CD1c-positive myeloid dendritic cell (primary cell): Measurements from ENCODE around the gene FBXL5.

ENCODE experiments used
- DNase-seq: peaks from one replicate; pipeline ENCODE4 v3.0.0-alpha.2; 2016; ENCODE audit errors: extremely low spot score

Gene FBXL5

DNA sequence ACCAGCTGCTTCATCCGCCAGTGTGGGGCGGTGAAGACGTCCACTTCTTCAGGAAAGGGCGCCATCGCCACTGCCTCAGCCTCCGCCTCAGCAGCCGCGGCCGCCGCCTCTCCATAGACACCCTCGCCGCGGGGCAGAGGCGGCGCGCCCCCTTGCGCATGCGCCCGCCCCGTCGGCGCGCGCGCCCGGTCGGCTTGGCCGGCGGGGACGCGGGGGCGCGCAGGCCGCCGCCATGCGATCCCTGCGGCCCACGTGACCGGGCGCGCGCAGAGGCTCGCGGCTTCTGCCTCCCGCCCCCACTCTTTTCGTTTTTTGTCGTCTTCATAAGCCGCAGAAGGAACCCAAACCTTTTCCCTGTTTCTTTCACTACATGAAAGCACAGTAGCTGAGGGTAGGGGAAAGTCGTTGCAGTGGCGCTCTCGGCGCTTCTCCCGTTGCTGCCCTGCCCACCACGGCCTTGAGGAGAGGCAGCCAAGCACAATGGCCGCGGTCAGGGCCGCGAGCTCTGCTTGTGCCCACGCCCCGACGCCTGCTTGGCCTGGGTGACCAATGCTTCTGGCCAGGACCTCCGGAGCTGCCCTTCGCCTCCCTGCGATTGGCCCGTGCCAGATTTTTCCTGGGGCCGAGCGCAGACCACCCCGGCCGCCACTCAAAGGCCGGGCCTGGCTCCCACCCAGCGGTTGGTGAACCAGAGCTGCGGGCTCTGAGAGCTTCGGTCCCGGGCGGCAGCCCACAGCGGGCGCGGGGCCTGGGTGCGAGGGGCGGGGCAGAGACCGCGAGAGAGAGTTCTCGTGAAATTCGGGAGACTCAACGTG, at the start of gene FBXL5:
Gene FBXL5, minus strand, starts transcription at position 135 of the 815 bp plus-strand sequence. Its CDS starts 70 bp downstream, at position 65.
- peak; percentile 97 for DNase-seq

DNA sequence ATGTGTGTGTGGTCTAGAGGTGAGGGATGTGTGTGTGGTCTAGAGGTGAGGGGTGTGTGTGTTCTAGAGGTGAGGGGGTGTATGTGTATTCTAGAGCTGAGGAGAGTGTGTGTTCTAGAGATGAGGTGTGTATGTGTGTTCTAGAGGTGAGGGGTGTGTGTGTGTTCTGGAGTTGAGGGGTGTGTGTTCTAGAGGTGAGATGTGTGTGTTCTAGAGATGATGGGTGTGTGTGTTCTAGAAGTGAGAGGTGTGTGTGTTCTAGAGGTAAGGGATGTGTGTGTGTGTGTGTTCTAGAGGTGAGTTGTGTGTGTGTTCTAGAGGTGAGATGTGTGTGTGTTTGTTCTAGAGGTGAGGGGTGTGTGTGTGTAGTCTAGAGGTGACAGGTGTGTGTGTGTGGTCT, 49.0 kb upstream of the FBXL5 start:
- DNase-seq, result no peak

DNA sequence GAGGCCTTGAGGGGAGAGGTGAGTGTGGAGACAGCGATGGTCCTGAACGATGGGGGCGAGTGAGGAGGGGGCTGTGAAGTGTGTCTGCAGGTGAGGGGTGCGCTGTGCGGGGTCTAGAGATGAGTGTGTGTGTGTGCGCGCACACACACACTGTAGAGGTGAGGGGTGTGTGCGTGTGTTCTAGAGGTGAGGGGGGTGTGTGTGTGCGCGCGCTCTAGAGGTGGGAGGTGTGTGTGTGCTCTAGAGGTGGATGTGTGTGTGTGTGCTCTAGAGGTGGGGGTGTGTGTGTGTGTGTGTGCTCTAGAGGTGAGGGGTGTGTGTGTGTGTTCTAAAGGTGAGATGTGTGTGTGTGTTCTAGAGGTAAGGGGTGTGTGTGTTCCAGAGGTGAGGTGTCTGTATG, 48.3 kb upstream of the FBXL5 start:
- no peak for DNase-seq

GRCh38 chr4:15702941-15703403, 47.8 kb upstream of the FBXL5 start, which contains the start of gene BST1:
Gene BST1 (plus strand): TSS chr4:15703065. CDS start chr4:15703145, 80 bp downstream.
- peak; percentile 90 for DNase-seq

- DNase-seq, result no peak
Measured at GRCh38 chr4:15696866-15697265, 41.7 kb upstream of the FBXL5 start.

DNA sequence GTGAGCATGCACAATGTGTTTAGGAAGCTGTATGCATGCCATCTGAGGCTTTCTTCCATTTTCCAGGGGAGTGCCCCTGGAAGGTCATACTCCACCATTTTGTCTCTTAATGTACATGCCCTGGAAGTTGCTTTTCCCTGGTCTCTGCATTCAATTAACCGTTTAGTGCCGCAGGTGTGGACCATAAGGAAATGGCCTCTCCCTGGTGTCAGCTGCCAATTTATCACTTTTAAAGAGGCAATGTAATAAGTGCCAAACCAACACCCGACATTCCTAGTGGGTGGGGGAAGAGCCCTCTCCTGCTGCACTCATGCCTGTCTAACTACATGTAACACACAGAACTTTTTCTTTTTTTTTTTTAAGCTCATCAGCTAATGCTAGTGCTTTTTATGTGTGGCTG, 40.6 kb upstream of the FBXL5 start:
- DNase-seq, result no peak

GRCh38 chr4:15695240-15695699, 40.1 kb upstream of the FBXL5 start:
- no peak for DNase-seq

- DNase-seq, result no peak
Measured at GRCh38 chr4:15694431-15694830, 39.3 kb upstream of the FBXL5 start.

- no peak for DNase-seq
Measured at GRCh38 chr4:15692602-15693001, 37.4 kb upstream of the FBXL5 start.

GRCh38 chr4:15691346-15692135, 36.4 kb upstream of the FBXL5 start:
- DNase-seq, result peak; percentile 42

DNA sequence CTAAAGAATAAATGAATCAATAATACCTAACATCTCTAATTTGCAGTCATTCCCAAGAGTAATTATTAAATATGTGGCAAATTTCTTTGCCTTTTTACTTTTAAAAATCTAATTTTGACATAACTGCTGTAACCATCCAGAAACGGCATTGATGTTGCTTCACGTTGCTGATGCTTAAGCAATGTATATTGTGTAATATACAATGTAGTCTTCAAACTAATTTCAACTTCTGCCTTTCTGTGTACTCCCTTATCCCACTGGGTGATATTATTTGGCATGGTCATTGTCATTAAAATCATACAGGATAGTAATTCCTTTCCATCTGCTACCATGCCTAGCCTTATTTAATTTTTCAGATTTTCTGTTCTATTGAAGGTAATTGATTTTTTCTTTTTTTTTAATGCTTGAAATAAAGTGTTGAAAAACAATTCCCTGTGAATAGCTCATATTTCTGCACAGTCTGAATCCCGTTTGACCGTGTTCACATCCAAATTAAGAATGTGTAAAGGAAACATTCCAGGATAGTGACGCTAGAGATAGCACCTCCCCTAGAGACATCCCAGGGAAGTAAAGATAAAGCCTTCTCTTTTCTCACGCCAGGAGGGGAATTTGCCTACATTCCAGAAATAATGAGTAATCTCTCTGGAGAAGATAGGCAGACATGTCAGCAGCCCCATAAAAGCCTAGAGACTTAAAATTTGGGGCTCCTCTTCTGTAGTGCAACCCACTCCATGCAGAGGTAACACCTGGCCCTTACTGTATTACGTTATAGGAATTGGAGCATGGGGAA, 35.1 kb upstream of the FBXL5 start:
- DNase-seq, result peak; percentile 85

DNA sequence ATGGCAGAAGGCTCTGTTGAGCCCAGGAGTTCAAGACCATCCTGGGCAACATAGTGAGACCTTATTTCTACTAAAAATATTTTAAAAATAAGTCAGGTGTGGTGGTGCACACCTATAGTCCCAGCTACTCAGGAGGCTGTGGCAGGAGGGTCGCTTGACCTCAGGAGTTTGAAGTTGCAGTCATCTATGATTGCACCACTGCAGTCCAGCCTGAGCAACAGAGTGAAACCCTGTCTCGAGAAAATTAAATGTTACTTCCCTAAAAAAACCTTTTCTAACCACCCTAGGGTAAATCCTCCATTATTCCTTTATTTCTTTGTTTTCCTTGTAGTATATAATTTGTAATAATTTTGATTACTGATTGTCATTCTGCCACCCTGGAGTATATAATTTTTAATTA, 34.4 kb upstream of the FBXL5 start:
- DNase-seq, result peak; percentile 67

DNA sequence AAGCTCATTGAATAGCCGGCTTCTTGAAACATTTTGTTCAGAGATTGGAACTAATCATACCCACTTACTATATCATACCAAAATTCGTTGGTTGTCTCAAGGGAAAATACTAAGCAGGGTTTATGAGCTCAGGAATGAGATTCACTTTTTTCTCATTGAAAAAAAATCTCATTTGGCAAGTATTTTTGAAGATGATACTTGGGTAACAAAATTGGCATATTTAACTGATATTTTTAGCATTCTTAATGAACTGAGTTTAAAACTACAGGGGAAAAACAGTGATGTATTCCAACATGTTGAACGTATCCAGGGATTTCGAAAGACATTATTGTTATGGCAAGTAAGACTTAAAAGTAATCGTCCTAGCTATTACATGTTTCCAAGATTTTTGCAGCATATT, 32.9 kb upstream of the FBXL5 start:
- no peak for DNase-seq

DNA sequence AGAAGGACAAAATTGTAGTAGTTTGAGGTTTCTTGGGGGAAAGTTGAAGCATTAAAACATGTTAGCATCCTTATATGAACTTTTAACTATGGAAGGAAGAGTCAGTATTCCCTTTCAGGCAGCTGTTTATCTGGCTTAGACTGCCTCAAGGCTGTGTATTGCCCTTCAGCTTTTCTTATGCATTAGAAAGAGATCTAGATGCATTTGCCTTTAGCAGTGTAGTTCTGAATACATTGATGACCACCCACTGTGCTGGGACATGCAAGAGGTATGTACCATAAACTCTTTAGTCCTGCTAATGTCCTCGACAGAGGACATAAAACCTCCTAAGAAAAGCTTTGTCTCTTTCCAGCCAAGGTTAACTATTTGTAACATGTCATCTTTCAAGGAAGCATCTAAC, 29.3 kb upstream of the FBXL5 start:
- DNase-seq, result no peak

GRCh38 chr4:15683143-15683495, 28.0 kb upstream of the FBXL5 start:
- DNase-seq, result peak; percentile 50

GRCh38 chr4:15682242-15683142, 27.3 kb upstream of the FBXL5 start:
- no peak for DNase-seq

GRCh38 chr4:15681372-15682241, 26.4 kb upstream of the FBXL5 start, which contains the start of gene FAM200B:
Gene FAM200B (plus strand): TSS chr4:15681827. CDS start chr4:15686978, 5,151 bp downstream.
- peak; percentile 100 for DNase-seq

- no peak for DNase-seq
Measured at GRCh38 chr4:15681067-15681371, 25.9 kb upstream of the FBXL5 start.

DNA sequence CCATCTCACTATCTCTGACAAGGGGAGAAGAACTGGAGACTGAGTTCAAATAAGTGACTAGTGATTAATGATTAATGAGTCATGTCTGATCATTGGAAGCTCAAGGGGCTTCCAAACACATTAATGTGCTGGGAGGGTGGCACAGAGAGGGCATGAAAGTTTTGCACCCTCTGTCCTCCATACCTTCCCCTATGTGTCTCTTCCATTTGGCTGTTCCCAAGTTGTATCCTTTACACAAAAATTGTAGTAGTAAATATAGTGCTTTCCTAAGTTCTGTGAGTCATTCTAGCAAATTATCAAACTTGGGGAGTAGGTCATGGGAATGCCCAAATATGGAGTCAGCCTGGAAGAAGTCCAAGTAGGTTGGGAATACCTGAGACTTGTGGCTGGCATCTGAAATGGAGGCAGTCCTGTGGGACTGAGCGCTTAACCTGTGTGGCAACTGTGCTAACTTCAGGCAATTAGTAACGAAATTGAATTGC, 22.4 kb upstream of the FBXL5 start:
- no peak for DNase-seq

GRCh38 chr4:15676899-15677298, 21.7 kb upstream of the FBXL5 start:
- no peak for DNase-seq
